Caco-2 (cell line): ENCODE data around the gene TIMP3. TPM values are rescaled to one million over a fixed set of nuclear protein-coding genes. Genes with fewer than 3 reads are reported as not detected.

ENCODE experiments used
- BruUV-seq: library from RNA; stranded (reverse); fragments of 400-500 nt; replicated peaks from 2 replicates; lab custom pipeline; 2021; lab: Mats Ljungman, UMichigan
- CTCF ChIA-PET: fragments of 300-600 bp; sonication (Branson Sonifier 250); formaldehyde crosslinking; loops from one replicate; lab custom pipeline; 2022; ENCODE audit warnings: antibody characterized with exemption; lab: Charles Lee
- POLR2A ChIA-PET: fragments of 300-600 bp; sonication (Branson Sonifier 250); formaldehyde crosslinking; loops from one replicate; lab custom pipeline; 2022; ENCODE audit warnings: antibody characterized with exemption; lab: Charles Lee
- DNase-seq, 2 experiments: peaks; one replicate each; pipeline versions ENCODE4 v3.0.0 to v3.0.0-alpha.2; 2020 to 2022
- H3K27me3 ChIP-seq: replicated peaks from 2 replicates; pipeline ENCODE4 v1.6.0; 2011; ENCODE audit warnings: low read length; ENCODE audit not compliant: control insufficient read depth, insufficient read depth
- H3K36me3 ChIP-seq: 2 replicates; pipeline ENCODE4 v1.5.1; 2011; ENCODE audit warnings: low read length; ENCODE audit not compliant: control insufficient read depth, insufficient read depth
- H3K4me1 ChIP-seq: fragments of 250-450 bp; sonication (Bioruptor Pico); 2 replicates; pipeline ENCODE4 v1.5.1; 2020; ENCODE audit warnings: mild to moderate bottlenecking
- H3K4me3 ChIP-seq: 2 replicates; pipeline ENCODE4 v1.5.1; 2011; ENCODE audit warnings: low read depth, mild to moderate bottlenecking, control low read depth, low read length
- H3K9me3 ChIP-seq: fragments of 250-450 bp; sonication (Bioruptor Pico); 2 replicates; pipeline ENCODE4 v1.5.1; 2020; ENCODE audit warnings: mild to moderate bottlenecking, moderate library complexity
- H3K27ac Mint-ChIP-seq: one replicate; pipeline ENCODE4 v1.8.0; 2022; ENCODE audit warnings: mixed read lengths; ENCODE audit not compliant: unreplicated experiment
- H3K27me3 Mint-ChIP-seq: one replicate; pipeline ENCODE4 v1.8.0; 2022; ENCODE audit warnings: mixed read lengths; ENCODE audit not compliant: insufficient read depth, unreplicated experiment
- H3K36me3 Mint-ChIP-seq: one replicate; pipeline ENCODE4 v1.8.0; 2022; ENCODE audit warnings: mild to moderate bottlenecking, mixed read lengths; ENCODE audit not compliant: insufficient read depth, unreplicated experiment
- H3K4me1 Mint-ChIP-seq: one replicate; pipeline ENCODE4 v1.8.0; 2022; ENCODE audit warnings: low read depth, mixed read lengths; ENCODE audit not compliant: unreplicated experiment
- H3K4me3 Mint-ChIP-seq: one replicate; pipeline ENCODE4 v1.8.0; 2022; ENCODE audit warnings: mild to moderate bottlenecking, moderate library complexity, mixed read lengths; ENCODE audit not compliant: unreplicated experiment
- H3K9me3 Mint-ChIP-seq: one replicate; pipeline ENCODE4 v1.8.0; 2022; ENCODE audit warnings: mixed read lengths; ENCODE audit not compliant: unreplicated experiment
- intact Hi-C: fragments of 100-400 bp; cut with micrococcal nuclease; formaldehyde crosslinking; loops from one replicate; pipeline ENCODE4 v1.10.0; 2022; ENCODE audit not compliant: unreplicated experiment
- total RNA-seq: library from RNA; stranded (reverse); gene quantifications from 2 replicates; pipeline ENCODE4 v1.2.3, GENCODE V29; 2022
- TF ChIP-seq, protein P1 (sequence below), 2 experiments: fragments of 200-600 bp in 1 of 2; IDR thresholded peaks; 1 replicate in 1 of 2; 2 replicates in 1 of 2; pipeline versions ENCODE4 v1.5.1 to v1.8.0; 2011 to 2022; ENCODE audit warnings: antibody characterized with exemption in 1 of 2, control low read depth in 1 of 2, inconsistent platforms in 1 of 2, low read depth in 1 of 2, low read length in 1 of 2, mild to moderate bottlenecking in 1 of 2, moderate library complexity in 1 of 2; ENCODE audit not compliant: insufficient read depth in 1 of 2, severe bottlenecking in 1 of 2, unreplicated experiment in 1 of 2

Gene TIMP3
- total RNA-seq, 1 experiment from 2014 or later: 86.4 TPM

GRCh38 chr22:32810555-32811133 is 9.1 kb downstream of the TIMP3 start:
- Mint-ChIP-seq H3K4me3 (no peak overlapping the region), H3K4me1 (peaks cover 27% of the 10 kb centered on the region), H3K27ac (peak overlapping the region; percentile 49), H3K9me3 (no peaks in the 10 kb centered on the region), H3K27me3 (no peaks in the 10 kb centered on the region), H3K36me3 (peaks cover 59% of the 10 kb centered on the region)
- ChIA-PET CTCF (interaction anchor here (1.0 kb wide), 1 partner anchor 281 kb away, joined by 3 read pairs; no protein-coding TSS in a partner anchor), POLR2A (interaction anchor here (0.7 to 1.2 kb wide), 2 partner anchors 9 to 30 kb away, joined by 3 to 7 read pairs; partner anchors contain the start of gene TIMP3)
- BruUV-seq: no TSS peak
- H3K4me3 ChIP-seq: no peak overlapping the region
- TF ChIP-seq, protein P1, sequence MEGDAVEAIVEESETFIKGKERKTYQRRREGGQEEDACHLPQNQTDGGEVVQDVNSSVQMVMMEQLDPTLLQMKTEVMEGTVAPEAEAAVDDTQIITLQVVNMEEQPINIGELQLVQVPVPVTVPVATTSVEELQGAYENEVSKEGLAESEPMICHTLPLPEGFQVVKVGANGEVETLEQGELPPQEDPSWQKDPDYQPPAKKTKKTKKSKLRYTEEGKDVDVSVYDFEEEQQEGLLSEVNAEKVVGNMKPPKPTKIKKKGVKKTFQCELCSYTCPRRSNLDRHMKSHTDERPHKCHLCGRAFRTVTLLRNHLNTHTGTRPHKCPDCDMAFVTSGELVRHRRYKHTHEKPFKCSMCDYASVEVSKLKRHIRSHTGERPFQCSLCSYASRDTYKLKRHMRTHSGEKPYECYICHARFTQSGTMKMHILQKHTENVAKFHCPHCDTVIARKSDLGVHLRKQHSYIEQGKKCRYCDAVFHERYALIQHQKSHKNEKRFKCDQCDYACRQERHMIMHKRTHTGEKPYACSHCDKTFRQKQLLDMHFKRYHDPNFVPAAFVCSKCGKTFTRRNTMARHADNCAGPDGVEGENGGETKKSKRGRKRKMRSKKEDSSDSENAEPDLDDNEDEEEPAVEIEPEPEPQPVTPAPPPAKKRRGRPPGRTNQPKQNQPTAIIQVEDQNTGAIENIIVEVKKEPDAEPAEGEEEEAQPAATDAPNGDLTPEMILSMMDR (IDR thresholded peaks at IDR 0.05; ENCODE audit: insufficient read depth in 1 of 2, low read depth in 1 of 2, low read length in 1 of 2, severe bottlenecking in 1 of 2, unreplicated experiment in 1 of 2): no peak
- H3K27me3 ChIP-seq: no peaks in the 10 kb centered on the region
- no peaks in the 10 kb centered on the region for H3K9me3 ChIP-seq
- intact Hi-C loops: no loop called here
- H3K36me3 ChIP-seq: peaks cover 1% of the 10 kb centered on the region; the same call in 1 of the 2 replicates
- DNase-seq: peak; percentile 45 to 48
- peaks cover 18% of the 10 kb centered on the region for H3K4me1 ChIP-seq

DNA sequence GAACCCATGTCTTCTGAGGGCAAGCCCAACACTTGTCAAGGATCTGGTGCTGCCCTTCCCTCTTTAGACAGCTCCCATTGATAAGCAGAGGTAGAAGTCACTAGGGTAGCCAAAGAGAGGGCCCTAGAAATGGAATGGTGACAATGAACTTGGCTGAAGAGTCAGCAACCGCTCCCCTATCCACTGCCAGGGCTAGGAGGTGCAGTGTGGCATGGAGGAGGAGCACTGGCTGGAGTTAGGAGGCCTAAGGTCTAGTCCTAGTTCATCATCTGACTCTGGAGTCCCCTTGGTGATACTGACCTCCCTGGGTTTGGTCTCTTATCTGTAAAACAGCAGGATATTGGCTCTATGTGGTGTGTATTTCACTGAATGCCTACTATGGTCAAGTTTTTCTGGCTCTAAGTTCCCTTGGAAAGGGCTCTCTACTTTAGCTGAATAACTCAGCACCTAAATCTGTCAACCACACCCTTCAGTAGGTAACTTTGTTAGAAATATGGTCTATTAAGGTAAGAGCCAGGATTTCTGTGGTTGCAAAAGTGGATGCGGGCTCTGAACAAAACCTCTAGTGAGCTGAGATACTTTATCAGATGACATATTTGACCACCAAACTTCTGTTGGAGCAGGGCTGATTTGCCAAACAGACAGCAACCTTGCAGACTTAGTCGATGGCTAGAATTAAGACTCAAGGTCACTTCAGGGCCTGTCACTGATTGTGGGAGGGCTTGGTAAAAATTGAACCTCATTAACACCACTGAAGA is 10.5 kb downstream of the TIMP3 start:
- CTCF ChIA-PET: no interaction called here
- no peak for DNase-seq
- Histone ChIP-seq H3K4me3 (no peak overlapping the region), H3K9me3 (no peaks in the 10 kb centered on the region), H3K27me3 (no peaks in the 10 kb centered on the region), H3K36me3 (peaks cover 1% of the 10 kb centered on the region; the same call in 1 of the 2 replicates), H3K4me1 (peaks cover 18% of the 10 kb centered on the region)
- H3K36me3 Mint-ChIP-seq: peaks cover 53% of the 10 kb centered on the region
- no peak overlapping the region for H3K4me3 Mint-ChIP-seq
- BruUV-seq: no TSS peak
- no peak overlapping the region for H3K27ac Mint-ChIP-seq
- POLR2A ChIA-PET: interaction anchor here (0.6 kb wide), 1 partner anchor 896 kb away, joined by 3 read pairs; no protein-coding TSS in a partner anchor
- H3K4me1 Mint-ChIP-seq: peaks cover 20% of the 10 kb centered on the region
- intact Hi-C loops: no loop called here
- no peaks in the 10 kb centered on the region for H3K9me3 Mint-ChIP-seq
- H3K27me3 Mint-ChIP-seq: no peaks in the 10 kb centered on the region
- TF ChIP-seq, protein P1 (IDR thresholded peaks at IDR 0.05; ENCODE audit: insufficient read depth in 1 of 2, low read depth in 1 of 2, low read length in 1 of 2, severe bottlenecking in 1 of 2, unreplicated experiment in 1 of 2): no peak

- Histone ChIP-seq H3K4me3 (no peak overlapping the region), H3K36me3 (no peaks in the 10 kb centered on the region; the same call in 1 of the 2 replicates), H3K9me3 (no peaks in the 10 kb centered on the region), H3K27me3 (no peaks in the 10 kb centered on the region), H3K4me1 (peaks cover 7% of the 10 kb centered on the region; the same call in 1 of the 2 replicates)
- TF ChIP-seq, protein P1 (IDR thresholded peaks at IDR 0.05; ENCODE audit: insufficient read depth in 1 of 2, low read depth in 1 of 2, low read length in 1 of 2, severe bottlenecking in 1 of 2, unreplicated experiment in 1 of 2): no peak
- ChIA-PET CTCF (interaction anchor here (0.6 kb wide), 1 partner anchor 250 kb away, joined by 3 read pairs; no protein-coding TSS in a partner anchor), POLR2A (no interaction called here)
- BruUV-seq: no TSS peak
- intact Hi-C loops: no loop called here
- H3K36me3 Mint-ChIP-seq: peaks cover 62% of the 10 kb centered on the region
- peaks cover 8% of the 10 kb centered on the region for H3K4me1 Mint-ChIP-seq
- H3K27me3 Mint-ChIP-seq: no peaks in the 10 kb centered on the region
- no peak for DNase-seq
- H3K9me3 Mint-ChIP-seq: no peaks in the 10 kb centered on the region
- H3K4me3 Mint-ChIP-seq: no peak overlapping the region
- H3K27ac Mint-ChIP-seq: no peak overlapping the region
Measured at GRCh38 chr22:32814285-32814860, 12.9 kb downstream of the TIMP3 start.
